Loucy (cell line): Measurements from ENCODE around the gene SDK1.

Source experiments
- CTCF ChIP-seq: fragments of 200-600 bp; sonication (generic); conservative IDR thresholded peaks from 2 replicates; pipeline ENCODE4 v1.5.1; 2014; ENCODE audit warnings: mild to moderate bottlenecking, antibody characterized with exemption, low read length
- EZH2phosphoT487 ChIP-seq: fragments of 200-600 bp; IDR thresholded peaks from 2 replicates; pipeline ENCODE4 v1.6.1; 2018; ENCODE audit warnings: antibody characterized with exemption, mild to moderate bottlenecking, moderate library complexity, borderline replicate concordance

GRCh38 chr7:4013793-4014192 is 712.7 kb downstream of the SDK1 start:
- TF ChIP-seq CTCF (no peak), EZH2phosphoT487 (no peak)
